Epithelial cell of esophagus (primary cell): ENCODE data around the gene NEDD4L.
A peak's percentile ranks its signal among the peaks of the same experiment; 100 is the strongest.

Experiments
- DNase-seq: peaks from one replicate; pipeline ENCODE4 v3.0.0; 2010; ENCODE audit warnings: low read depth
- H3K4me3 ChIP-seq: 2 replicates; pipeline ENCODE4 v1.5.1; 2011; ENCODE audit warnings: mild to moderate bottlenecking, low read length, control low read depth
- TF ChIP-seq, protein P1 (sequence below): IDR thresholded peaks from 2 replicates; pipeline ENCODE4 v1.5.1; 2011; ENCODE audit warnings: low read depth, mild to moderate bottlenecking, low read length, control low read depth, inconsistent platforms; ENCODE audit not compliant: insufficient read depth; ENCODE audit errors: missing control alignments

The NEDD4L gene

GRCh38 chr18:58177004-58177717 lies 133.1 kb downstream of the NEDD4L start:
- DNase-seq: peak; percentile 88
- TF ChIP-seq, protein P1, sequence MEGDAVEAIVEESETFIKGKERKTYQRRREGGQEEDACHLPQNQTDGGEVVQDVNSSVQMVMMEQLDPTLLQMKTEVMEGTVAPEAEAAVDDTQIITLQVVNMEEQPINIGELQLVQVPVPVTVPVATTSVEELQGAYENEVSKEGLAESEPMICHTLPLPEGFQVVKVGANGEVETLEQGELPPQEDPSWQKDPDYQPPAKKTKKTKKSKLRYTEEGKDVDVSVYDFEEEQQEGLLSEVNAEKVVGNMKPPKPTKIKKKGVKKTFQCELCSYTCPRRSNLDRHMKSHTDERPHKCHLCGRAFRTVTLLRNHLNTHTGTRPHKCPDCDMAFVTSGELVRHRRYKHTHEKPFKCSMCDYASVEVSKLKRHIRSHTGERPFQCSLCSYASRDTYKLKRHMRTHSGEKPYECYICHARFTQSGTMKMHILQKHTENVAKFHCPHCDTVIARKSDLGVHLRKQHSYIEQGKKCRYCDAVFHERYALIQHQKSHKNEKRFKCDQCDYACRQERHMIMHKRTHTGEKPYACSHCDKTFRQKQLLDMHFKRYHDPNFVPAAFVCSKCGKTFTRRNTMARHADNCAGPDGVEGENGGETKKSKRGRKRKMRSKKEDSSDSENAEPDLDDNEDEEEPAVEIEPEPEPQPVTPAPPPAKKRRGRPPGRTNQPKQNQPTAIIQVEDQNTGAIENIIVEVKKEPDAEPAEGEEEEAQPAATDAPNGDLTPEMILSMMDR: no peak
- H3K4me3 ChIP-seq: no peak overlapping the region

GRCh38 chr18:58177896-58178470 lies 134.0 kb downstream of the NEDD4L start:
- no peak for DNase-seq
- TF ChIP-seq, protein P1: no peak

DNA sequence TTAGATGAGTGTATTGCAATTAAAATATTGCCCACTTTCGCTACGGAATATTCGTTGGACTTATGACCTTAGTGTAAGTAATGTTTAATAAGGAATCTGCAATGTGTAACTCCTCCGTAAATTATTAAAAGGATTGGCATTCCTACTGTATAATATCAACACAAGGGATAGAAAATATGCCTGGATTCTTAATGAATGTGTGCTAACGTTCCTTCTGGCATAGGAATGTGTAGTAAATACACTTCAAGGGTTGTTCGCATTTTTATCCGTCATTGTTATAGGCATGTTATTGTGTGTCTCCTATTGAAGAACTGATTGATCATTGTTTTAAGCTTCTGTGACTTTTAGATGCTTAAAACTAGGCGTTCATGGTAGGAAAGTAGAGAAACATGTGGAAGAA lies 134.5 kb downstream of the NEDD4L start:
- TF ChIP-seq, protein P1: no peak
- DNase-seq: no peak
- H3K4me3 ChIP-seq: no peak overlapping the region

More at GRCh38 chr18:58177896-58178470, 134.0 kb downstream of the NEDD4L start:
- H3K4me3 ChIP-seq: no peak overlapping the region

GRCh38 chr18:58180172-58180571 lies 136.1 kb downstream of the NEDD4L start:
- no peak overlapping the region for H3K4me3 ChIP-seq
- TF ChIP-seq, protein P1: no peak
- no peak for DNase-seq

DNA sequence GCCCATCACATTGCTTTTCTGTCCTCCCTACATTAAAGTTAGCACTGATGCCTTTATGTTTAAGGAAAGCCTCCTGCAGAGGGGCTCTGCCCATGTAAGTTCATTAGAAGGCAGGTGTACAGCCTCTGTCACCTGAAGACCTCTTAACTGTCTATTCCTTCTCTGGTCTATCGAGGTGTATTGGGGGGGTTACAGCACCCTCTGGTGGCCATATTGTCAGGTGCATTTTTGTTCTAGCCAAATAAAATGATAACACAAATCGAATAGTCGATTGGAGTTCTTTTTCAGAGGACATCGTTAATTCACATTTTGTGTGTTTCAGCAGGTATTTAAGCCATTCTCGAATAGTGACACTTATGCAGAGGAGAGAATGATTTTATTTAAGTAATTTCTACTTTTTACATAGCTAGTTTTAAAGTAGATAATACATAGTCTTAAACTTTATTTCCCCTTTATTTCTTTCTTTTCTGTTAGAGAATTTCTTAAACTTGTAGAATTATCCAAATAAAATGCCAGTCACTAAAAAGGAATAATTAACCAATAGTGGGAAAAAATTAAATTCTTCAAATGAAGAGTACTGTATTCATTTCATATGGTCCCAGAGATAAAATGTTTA lies 136.8 kb downstream of the NEDD4L start:
- DNase-seq: peak; percentile 61
- TF ChIP-seq, protein P1: peak; percentile 87
- no peak overlapping the region for H3K4me3 ChIP-seq

DNA sequence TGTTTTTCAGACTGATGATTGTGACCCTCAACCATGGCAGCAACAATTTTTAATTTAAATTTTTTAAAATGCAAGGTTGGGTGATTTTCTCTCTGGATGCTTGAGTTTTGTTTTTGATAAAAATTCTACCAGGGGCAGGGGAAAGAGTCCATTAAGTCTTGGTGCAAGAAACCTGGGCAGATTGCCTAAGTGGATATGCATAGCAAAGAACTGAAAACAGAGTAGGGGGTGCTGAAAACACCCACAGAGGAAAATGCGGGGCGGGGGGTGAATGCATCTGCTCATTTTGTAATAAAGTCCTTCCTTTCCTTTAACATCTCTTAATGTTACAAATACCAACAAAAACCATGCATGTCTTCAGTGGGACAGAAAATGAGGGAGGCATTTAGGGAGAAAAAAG lies 138.0 kb downstream of the NEDD4L start:
- TF ChIP-seq, protein P1: no peak
- no peak for DNase-seq
- no peak overlapping the region for H3K4me3 ChIP-seq
